Spleen (tissue), 7 donors: ENCODE data around the gene BRAF.

Experiments
- CTCF ChIP-seq, 11 experiments: fragments of 200-600 bp in 7 of 11; fragments of 450-650 bp in 4 of 11; sonication (generic) in 4 of 11; IDR thresholded peaks in 8 of 11; conservative IDR thresholded peaks in 3 of 11; 1 replicate in 7 of 11; 2 replicates in 4 of 11; pipeline versions ENCODE4 v1.4.0 to v1.8.0; 2016 to 2021; ENCODE audit warnings: antibody characterized with exemption in 11 of 11, inconsistent platforms in 4 of 11, mild to moderate bottlenecking in 1 of 11
- POLR2A ChIP-seq, 3 donors: fragments of 450-650 bp; IDR thresholded peaks; one replicate each; pipeline ENCODE4 v1.5.1; 2017; ENCODE audit warnings: antibody characterized with exemption in 3 of 3, mild to moderate bottlenecking in 1 of 3
- POLR2AphosphoS5 ChIP-seq, 3 donors: sonication (generic); formaldehyde crosslinking; IDR thresholded peaks; one replicate each; pipeline ENCODE4 v1.5.1; 2017; ENCODE audit warnings: antibody characterized with exemption in 3 of 3
- donor health status: DM: no; HTN: no; CAD: no; lungs with moderate emphysema.
- donor health status: DM: no; HTN: no; CAD: no.
- donor health status: DM: no; HTN: no; CAD: no.

GRCh38 chr7:140698477-140698876 is 226.3 kb downstream of the BRAF start:
- TF ChIP-seq CTCF (IDR thresholded peaks at IDR 0.05 in 8 of 11, conservative IDR thresholded peaks at IDR 0.05 in 3 of 11) (no peak), POLR2A (IDR thresholded peaks at IDR 0.05) (no peak), POLR2AphosphoS5 (IDR thresholded peaks at IDR 0.05) (no peak)
